GM23338 (cell line): Measurements from ENCODE around the gene ASB12. TPM values are rescaled to one million over a fixed set of nuclear protein-coding genes. Genes with fewer than 3 reads are reported as not detected.

Experiments used
- CREB1 ChIP-seq: fragments of 250-450 bp; sonication (Bioruptor Pico); IDR thresholded peaks from 2 replicates; pipeline ENCODE4 v1.5.0; 2020; ENCODE audit warnings: low read depth, mild to moderate bottlenecking, moderate library complexity
- CTCF ChIP-seq, 2 experiments: fragments of 200-600 bp in 1 of 2; sonication (generic) in 1 of 2; conservative IDR thresholded peaks; 2 replicates each; pipeline versions ENCODE4 v1.5.1 to v1.6.1; 2016 to 2017; ENCODE audit warnings: antibody characterized with exemption in 2 of 2, low read depth in 2 of 2, mild to moderate bottlenecking in 2 of 2, moderate library complexity in 1 of 2
- EZH2phosphoT487 ChIP-seq: fragments of 200-600 bp; sonication (generic); IDR thresholded peaks from one replicate; pipeline ENCODE4 v1.8.1; 2018; ENCODE audit warnings: antibody characterized with exemption; ENCODE audit not compliant: unreplicated experiment
- JUNB ChIP-seq: IDR thresholded peaks from one replicate; pipeline ENCODE4 v1.6.1; 2016; ENCODE audit warnings: antibody characterized with exemption; ENCODE audit not compliant: unreplicated experiment
- NANOG ChIP-seq: IDR thresholded peaks from 2 replicates; pipeline ENCODE4 v1.6.1; 2016; ENCODE audit warnings: antibody characterized with exemption, borderline replicate concordance
- STAT1 ChIP-seq: IDR thresholded peaks from one replicate; pipeline ENCODE4 v1.6.1; 2016; ENCODE audit warnings: antibody characterized with exemption; ENCODE audit not compliant: unreplicated experiment
- ZNF114 ChIP-seq: fragments of 250-450 bp; sonication (Bioruptor Pico); IDR thresholded peaks from 2 replicates; pipeline ENCODE4 v1.5.0; 2020; ENCODE audit warnings: mild to moderate bottlenecking, moderate library complexity
- ZNF462 ChIP-seq: fragments of 250-450 bp; sonication (Bioruptor Pico); IDR thresholded peaks from 2 replicates; pipeline ENCODE4 v1.5.0; 2020; ENCODE audit warnings: mild to moderate bottlenecking, moderate library complexity
- polyA plus RNA-seq: library from polyadenylated mRNA; unstranded; fragments of >200 nt; fragmentation: Nextera tagmentation; extraction: Ambion mirVana; gene quantifications from 2 replicates; pipeline ENCODE4 v1.2.1, GENCODE V29; 2016
- total RNA-seq: library from RNA; depleted of rRNA; stranded (reverse); fragments of >200 nt; shearing (Covaris generic); gene quantifications from 2 replicates; pipeline ENCODE4 v1.2.3, GENCODE V29; 2014
- TF ChIP-seq, protein P1 (sequence below): IDR thresholded peaks from one replicate; pipeline ENCODE4 v1.6.1; 2018; ENCODE audit warnings: antibody characterized with exemption; ENCODE audit not compliant: unreplicated experiment

The ASB12 gene
- total and polyA plus RNA-seq, 2 experiments from 2014 or later, result 1.1 to 1.2 TPM

GRCh38 chrX:64190136-64190740 is 40.2 kb downstream of the ASB12 start (continued):
- TF ChIP-seq ZNF462 (no peak), ZNF114 (CRISPR knock-in tag) (no peak), STAT1 (no peak), NANOG (no peak), JUNB (no peak), CREB1 (CRISPR knock-in tag) (no peak), EZH2phosphoT487 (no peak), CTCF (conservative IDR thresholded peaks at IDR 0.05; ENCODE audit: low read depth in 2 of 2) (no peak)
- TF ChIP-seq, protein P1, sequence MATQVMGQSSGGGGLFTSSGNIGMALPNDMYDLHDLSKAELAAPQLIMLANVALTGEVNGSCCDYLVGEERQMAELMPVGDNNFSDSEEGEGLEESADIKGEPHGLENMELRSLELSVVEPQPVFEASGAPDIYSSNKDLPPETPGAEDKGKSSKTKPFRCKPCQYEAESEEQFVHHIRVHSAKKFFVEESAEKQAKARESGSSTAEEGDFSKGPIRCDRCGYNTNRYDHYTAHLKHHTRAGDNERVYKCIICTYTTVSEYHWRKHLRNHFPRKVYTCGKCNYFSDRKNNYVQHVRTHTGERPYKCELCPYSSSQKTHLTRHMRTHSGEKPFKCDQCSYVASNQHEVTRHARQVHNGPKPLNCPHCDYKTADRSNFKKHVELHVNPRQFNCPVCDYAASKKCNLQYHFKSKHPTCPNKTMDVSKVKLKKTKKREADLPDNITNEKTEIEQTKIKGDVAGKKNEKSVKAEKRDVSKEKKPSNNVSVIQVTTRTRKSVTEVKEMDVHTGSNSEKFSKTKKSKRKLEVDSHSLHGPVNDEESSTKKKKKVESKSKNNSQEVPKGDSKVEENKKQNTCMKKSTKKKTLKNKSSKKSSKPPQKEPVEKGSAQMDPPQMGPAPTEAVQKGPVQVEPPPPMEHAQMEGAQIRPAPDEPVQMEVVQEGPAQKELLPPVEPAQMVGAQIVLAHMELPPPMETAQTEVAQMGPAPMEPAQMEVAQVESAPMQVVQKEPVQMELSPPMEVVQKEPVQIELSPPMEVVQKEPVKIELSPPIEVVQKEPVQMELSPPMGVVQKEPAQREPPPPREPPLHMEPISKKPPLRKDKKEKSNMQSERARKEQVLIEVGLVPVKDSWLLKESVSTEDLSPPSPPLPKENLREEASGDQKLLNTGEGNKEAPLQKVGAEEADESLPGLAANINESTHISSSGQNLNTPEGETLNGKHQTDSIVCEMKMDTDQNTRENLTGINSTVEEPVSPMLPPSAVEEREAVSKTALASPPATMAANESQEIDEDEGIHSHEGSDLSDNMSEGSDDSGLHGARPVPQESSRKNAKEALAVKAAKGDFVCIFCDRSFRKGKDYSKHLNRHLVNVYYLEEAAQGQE, result no peak
